Measurements from ENCODE around the gene TIPIN. TPM values are rescaled to one million over a fixed set of nuclear protein-coding genes. Genes with fewer than 3 reads are reported as not detected.
"Not testable (repeated sequence)": the region's sequence is repeated elsewhere in the genome, so short reads cannot be mapped to it uniquely, and the experiment has no call there.

Gene TIPIN
- total RNA-seq, 1 experiment from 2014 or later, result 58.1 TPM

DNA sequence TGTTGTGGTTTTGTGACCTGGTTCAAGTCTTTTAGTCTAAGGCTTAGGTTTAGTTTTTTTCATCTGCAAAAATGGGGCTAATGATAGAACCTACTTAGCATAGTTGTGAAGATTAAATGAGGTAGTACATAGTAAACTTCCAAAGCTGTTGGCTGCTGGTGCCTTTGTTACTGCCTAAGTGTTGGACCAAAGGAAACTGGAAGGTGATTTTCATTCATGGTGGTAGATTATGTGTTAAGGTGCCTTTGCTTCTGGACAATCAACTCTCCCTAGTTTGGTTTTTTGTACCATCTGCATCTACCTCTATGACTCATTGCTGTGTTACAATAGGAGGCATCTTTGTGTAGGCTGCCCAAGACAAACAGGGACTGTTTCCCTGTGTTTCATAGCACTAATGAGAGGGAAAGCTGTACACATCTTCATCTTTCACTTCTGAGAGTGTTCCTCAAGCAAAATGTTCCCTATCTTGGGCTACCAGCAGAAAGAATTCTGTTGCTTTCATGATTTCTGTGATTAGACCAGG is 33.4 kb upstream of the TIPIN start:
- Histone ChIP-seq H3K27me3 (no peaks in the 10 kb centered on the region), H3K27ac (no peak overlapping the region), H3K4me1 (0 out of 2 replicates have a peak, but pooled peaks cover 4% of the 10 kb centered on the region), H3K36me3 (peaks cover 19% of the 10 kb centered on the region), H3K4me3 (no peak overlapping the region), H3K9me3 (replicated peaks) (no peaks in the 10 kb centered on the region)
- no peak for DNase-seq

- Histone ChIP-seq H3K27ac (no peak overlapping the region), H3K27me3 (no peaks in the 10 kb centered on the region), H3K4me3 (no peak overlapping the region), H3K4me1 (0 out of 2 replicates have a peak, but pooled peaks cover 4% of the 10 kb centered on the region), H3K36me3 (peaks cover 19% of the 10 kb centered on the region), H3K9me3 (replicated peaks) (no peaks in the 10 kb centered on the region)
- no peak for DNase-seq
Observed at GRCh38 chr15:66389098-66389858, 32.8 kb upstream of the TIPIN start.

- DNase-seq, result no peak
- H3K27me3 ChIP-seq, result no peaks in the 10 kb centered on the region
- no peak overlapping the region for H3K27ac ChIP-seq
- H3K4me3 ChIP-seq, result peak overlapping the region; percentile 89
- no peaks in the 10 kb centered on the region for H3K9me3 ChIP-seq (replicated peaks)
- H3K36me3 ChIP-seq, result peaks cover 19% of the 10 kb centered on the region
- 0 out of 2 replicates have a peak, but pooled peaks cover 4% of the 10 kb centered on the region for H3K4me1 ChIP-seq
Observed at GRCh38 chr15:66388576-66388975, 32.1 kb upstream of the TIPIN start.

DNA sequence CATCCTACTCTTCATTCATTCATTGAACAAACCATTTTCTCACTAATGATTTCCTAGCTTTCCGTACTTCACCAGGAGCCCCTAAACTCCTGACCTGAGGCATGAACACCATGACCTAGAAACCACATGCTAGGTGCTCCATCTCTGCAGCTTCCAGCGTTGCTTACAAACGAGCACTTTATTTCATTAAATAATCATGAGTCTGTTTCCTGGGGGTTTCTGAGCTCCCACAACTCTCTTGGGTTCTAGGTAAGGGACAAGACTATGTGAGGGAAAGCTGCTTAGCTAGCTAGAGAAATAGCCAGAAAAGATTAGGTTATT is 31.5 kb upstream of the TIPIN start:
- no peaks in the 10 kb centered on the region for H3K9me3 ChIP-seq (replicated peaks)
- peak overlapping the region; percentile 89 for H3K4me3 ChIP-seq
- H3K36me3 ChIP-seq, result peaks cover 19% of the 10 kb centered on the region
- no peak for DNase-seq
- H3K27ac ChIP-seq, result peak overlapping the region; percentile 52; the same call in 1 of the 2 replicates
- no peaks in the 10 kb centered on the region for H3K27me3 ChIP-seq
- 0 out of 2 replicates have a peak, but pooled peaks cover 4% of the 10 kb centered on the region for H3K4me1 ChIP-seq

DNA sequence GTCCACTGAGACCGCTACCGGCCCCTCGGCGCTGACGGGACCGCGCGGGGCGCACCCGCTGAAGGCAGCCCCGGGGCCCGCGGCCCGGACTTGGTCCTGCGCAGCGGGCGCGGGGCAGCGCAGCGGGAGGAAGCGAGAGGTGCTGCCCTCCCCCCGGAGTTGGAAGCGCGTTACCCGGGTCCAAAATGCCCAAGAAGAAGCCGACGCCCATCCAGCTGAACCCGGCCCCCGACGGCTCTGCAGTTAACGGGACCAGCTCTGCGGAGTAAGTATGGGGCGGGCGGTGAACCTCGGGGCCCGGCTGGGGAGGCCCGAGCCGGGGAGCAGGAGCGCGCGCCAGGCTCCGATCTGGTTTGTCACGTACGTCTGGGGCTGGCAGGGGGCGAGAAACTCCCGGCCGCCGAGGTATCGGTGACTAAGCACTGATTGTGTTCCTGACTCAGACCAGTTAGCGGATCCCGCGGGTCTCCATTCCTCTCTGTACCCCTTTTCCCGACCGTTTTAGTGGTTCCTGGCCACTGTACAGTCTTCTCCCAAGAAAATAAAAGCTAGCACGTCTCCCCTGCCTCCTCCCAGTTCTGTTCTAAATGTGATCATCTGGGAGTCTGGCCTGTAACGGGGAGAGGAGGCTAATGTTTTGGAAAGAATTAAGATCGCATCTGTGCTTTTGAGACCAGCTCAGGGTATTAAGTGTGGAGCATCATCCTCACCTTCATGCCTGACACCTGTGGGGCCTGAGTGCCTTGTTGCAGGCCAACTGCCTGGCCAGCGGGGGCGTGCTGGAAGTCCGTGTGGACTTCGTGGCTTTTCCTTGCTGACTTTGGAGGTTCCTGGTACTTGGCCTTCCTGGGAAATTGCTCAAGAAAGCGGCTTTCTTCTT is 30.9 kb upstream of the TIPIN start:
- Histone ChIP-seq H3K27me3 (no peaks in the 10 kb centered on the region), H3K9me3 (replicated peaks) (no peaks in the 10 kb centered on the region), H3K36me3 (peaks cover 14% of the 10 kb centered on the region), H3K4me1 (0 out of 2 replicates have a peak, but pooled peaks cover 4% of the 10 kb centered on the region), H3K4me3 (peak overlapping the region; percentile 89), H3K27ac (peak overlapping the region; percentile 52)
- peak; percentile 62 to 69 for DNase-seq

DNA sequence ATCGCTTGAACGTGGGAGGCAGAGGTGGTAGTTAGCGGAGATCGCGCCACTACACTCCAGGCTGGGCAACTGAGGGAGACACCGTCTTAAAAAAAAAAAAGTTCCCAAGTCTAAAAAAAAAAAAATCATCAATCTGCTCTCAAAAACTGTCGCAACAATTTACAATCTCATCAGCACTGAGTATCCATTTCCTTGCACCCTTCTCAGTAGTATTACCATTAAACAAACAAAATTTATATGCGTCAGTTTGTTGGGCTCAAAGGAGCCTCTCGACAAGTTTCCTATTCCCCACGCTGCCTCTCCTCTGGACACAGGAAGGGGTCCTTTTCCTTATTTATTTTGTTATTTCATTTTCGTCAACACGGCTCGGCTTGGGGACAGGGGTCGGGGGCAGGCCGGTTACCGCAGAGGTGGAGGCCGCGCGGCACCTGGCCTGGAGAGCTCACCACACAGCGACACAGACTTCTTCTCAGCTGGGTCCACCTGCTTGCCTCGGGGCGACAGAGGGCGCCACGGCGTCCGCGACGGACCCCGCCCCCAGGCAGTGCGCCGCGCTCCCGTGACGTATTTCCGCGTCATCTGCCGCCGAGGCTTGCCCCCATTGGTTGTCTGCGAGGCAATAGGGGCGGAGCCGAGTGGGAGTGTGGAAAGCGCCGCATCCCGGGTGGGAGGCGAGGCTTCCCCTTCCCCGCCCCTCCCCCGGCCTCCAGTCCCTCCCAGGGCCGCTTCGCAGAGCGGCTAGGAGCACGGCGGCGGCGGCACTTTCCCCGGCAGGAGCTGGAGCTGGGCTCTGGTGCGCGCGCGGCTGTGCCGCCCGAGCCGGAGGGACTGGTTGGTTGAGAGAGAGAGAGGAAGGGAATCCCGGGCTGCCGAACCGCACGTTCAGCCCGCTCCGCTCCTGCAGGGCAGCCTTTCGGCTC is 30.0 kb upstream of the TIPIN start, which contains the start of gene MAP2K1:
Gene MAP2K1 (plus strand): TSS at position 709 of the 920 bp plus-strand sequence. CDS start 436 bp downstream, outside the sequence.
- Histone ChIP-seq H3K27ac (peak within 1 kb of the TSS; percentile 52), H3K9me3 (replicated peaks) (no peaks in the 10 kb centered on the region), H3K36me3 (peaks cover 11% of the 10 kb centered on the region; the same call in 1 of the 2 replicates), H3K4me3 (peak within 1 kb of the TSS; percentile 89), H3K27me3 (no peaks in the 10 kb centered on the region), H3K4me1 (0 out of 2 replicates have a peak, but pooled peaks cover 4% of the 10 kb centered on the region)
- peak; percentile 98 for DNase-seq

- not testable (repeated sequence) for DNase-seq; H3K36me3 ChIP-seq; H3K4me1 ChIP-seq; H3K4me3 ChIP-seq; H3K9me3 ChIP-seq (replicated peaks); H3K27me3 ChIP-seq; H3K27ac ChIP-seq
Observed at GRCh38 chr15:66381376-66381775, 24.9 kb upstream of the TIPIN start.

DNA sequence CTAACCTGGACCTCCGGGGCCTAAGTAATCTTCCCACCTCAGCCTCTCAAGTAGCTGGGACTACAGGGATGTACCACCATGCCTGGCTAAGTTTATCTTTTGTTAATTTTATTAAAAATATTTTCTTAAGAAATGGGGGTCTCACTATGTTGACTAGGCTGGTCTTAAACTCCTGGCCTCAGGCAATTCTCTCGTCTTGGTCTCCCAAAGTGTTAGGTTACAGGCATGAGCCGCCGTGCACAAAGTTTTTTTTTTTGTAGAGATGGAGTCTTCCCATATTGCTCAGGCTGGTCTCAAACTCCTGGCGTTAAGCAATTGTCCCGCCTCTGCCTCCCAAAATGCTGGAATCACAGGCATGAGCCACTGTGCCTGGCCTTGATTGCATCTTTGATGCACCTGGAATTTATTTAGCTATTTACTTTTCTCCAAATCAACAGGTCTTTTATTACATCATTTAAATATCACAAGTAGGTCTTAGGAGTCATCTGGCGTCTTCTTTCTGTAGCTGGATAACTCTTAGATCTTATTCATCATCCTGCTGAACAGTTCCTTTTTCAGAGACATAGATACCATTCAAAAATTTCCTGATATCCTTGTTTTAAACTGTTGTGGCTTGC is 22.4 kb upstream of the TIPIN start:
- no peaks in the 10 kb centered on the region for H3K4me1 ChIP-seq
- H3K9me3 ChIP-seq (replicated peaks), result no peaks in the 10 kb centered on the region
- H3K36me3 ChIP-seq, result no peaks in the 10 kb centered on the region
- DNase-seq, result no peak
- H3K27me3 ChIP-seq, result no peaks in the 10 kb centered on the region
- H3K4me3 ChIP-seq, result no peak overlapping the region
- H3K27ac ChIP-seq, result no peak overlapping the region

DNA sequence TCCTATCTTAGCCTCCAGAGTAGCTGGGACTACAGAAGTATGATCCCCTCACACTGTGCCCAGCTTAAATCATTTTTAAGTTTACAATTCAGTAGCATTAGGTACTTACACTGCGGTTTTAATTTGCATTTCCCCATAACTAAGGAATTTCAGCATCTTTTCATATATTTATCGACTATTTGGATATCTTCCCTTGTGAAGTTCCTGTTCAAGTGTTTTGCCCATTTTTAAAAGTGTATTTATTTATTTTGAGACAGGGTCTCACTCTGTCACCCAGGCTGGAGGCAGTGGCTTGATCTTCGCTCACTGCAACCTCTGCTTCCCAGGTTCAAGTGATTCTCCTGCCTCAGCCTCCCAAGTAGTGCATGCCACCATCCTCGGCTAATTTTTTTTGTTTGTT is 17.7 kb upstream of the TIPIN start:
- DNase-seq, result no peak
- H3K4me3 ChIP-seq, result no peak overlapping the region
- H3K4me1 ChIP-seq, result peaks cover 9% of the 10 kb centered on the region; the same call in 1 of the 2 replicates

DNA sequence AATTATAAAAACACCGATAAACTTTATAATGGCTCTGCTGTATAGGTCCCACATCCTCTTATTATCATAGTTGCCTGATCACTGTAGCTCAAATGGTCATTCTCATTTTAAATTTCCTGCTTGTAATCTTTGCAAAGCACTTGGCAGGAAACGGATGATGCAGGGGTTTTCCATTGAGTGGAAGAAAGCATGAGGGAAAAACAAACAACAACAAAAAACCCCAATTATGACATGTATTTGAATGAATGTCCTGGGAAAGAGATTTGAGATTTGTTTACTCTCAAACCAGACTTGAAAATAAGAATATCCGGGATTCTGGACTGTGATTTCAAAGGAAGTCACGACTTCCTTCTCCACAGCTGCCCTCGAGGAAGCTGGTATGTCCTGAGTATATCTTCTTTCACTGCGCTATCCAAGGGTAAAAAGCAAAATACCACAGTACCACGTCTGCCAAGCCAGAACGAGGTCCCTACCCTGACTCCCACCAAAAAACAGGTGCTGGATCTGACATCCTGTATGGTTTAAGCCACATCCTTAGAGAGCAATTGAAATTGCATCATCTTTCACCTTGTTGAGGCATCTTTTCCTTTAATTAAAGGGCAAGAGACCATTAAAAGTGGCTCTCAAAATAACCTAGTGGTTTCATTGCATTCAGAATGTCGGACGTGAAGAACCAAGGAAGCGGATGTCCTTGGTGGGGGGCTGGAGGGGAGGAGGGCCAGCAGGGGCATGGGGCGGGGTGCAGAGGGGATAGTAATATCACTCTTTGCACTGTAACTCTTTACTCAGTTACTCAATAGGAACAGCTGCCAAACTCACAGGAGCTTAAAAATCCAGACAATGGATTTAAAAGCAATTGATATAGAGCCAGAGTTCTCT is 13.5 kb upstream of the TIPIN start:
- H3K4me3 ChIP-seq, result peak overlapping the region; percentile 9
- H3K27ac ChIP-seq, result peak overlapping the region; percentile 49
- H3K27me3 ChIP-seq, result no peaks in the 10 kb centered on the region
- DNase-seq, result peak; percentile 75 to 89
- peaks cover 9% of the 10 kb centered on the region; the same call in 1 of the 2 replicates for H3K4me1 ChIP-seq
- no peaks in the 10 kb centered on the region for H3K9me3 ChIP-seq (replicated peaks)
- H3K36me3 ChIP-seq, result no peaks in the 10 kb centered on the region

More for the DNA sequence above, 17.7 kb upstream of the TIPIN start:
- Histone ChIP-seq H3K27ac (no peak overlapping the region), H3K27me3 (no peaks in the 10 kb centered on the region), H3K9me3 (replicated peaks) (no peaks in the 10 kb centered on the region), H3K36me3 (no peaks in the 10 kb centered on the region)

DNA sequence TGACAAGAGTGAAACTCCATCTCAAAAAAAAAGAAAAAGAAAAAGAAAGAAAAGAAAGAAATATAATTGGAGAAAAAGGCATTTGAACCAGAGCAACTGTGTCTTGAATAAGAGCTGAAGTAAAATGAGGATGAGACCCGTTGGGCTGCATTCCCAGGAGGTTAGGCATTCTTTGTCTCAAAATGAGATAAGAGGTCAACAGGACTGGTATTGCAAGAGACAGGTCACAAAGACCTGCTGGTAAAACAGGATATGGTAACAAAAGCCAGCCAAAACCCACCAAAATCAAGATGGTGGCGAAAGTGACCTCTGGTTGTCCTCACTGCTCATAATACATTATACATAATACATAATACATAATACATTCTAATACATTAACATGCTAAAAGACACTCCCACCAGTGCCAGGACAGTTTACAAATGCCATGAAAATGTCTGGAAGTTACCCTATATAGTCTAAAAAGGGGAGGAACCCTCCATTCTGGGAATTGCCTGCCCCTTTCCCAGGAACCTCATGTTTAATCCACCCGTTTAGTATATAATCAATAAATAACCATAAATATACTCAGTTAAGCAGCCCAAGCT is 8.6 kb upstream of the TIPIN start:
- H3K4me3 ChIP-seq, result no peak overlapping the region
- no peak overlapping the region for H3K27ac ChIP-seq
- DNase-seq, result no peak
- H3K9me3 ChIP-seq (replicated peaks), result no peaks in the 10 kb centered on the region
- peaks cover 5% of the 10 kb centered on the region; the same call in 1 of the 2 replicates for H3K4me1 ChIP-seq
- no peaks in the 10 kb centered on the region for H3K36me3 ChIP-seq
- H3K27me3 ChIP-seq, result no peaks in the 10 kb centered on the region

- Histone ChIP-seq H3K4me1 (no peaks in the 10 kb centered on the region), H3K27ac (no peak overlapping the region), H3K9me3 (replicated peaks) (no peaks in the 10 kb centered on the region), H3K27me3 (no peaks in the 10 kb centered on the region), H3K4me3 (no peak overlapping the region), H3K36me3 (no peaks in the 10 kb centered on the region)
- no peak for DNase-seq
Observed at GRCh38 chr15:66362776-66363175, 6.3 kb upstream of the TIPIN start.

All from SJCRH30 (cell line).